OCI-LY1 (cell line): ENCODE results near the gene SMIM33.

ENCODE experiments used
- EZH2 ChIP-seq: fragments of 200-600 bp; sonication (generic), shearing (Covaris generic); IDR thresholded peaks from 2 replicates; pipeline ENCODE4 v1.8.0; 2017; ENCODE audit warnings: borderline replicate concordance, mixed run types, mild to moderate bottlenecking, antibody characterized with exemption, low read length, moderate library complexity, mixed read lengths
- TF ChIP-seq, protein P1 (sequence below): fragments of 200-600 bp; sonication (generic), shearing (Covaris generic); IDR thresholded peaks from 2 replicates; pipeline ENCODE4 v1.5.1; 2017; ENCODE audit warnings: mild to moderate bottlenecking, antibody characterized with exemption, low read length, moderate library complexity, mixed read lengths

DNA sequence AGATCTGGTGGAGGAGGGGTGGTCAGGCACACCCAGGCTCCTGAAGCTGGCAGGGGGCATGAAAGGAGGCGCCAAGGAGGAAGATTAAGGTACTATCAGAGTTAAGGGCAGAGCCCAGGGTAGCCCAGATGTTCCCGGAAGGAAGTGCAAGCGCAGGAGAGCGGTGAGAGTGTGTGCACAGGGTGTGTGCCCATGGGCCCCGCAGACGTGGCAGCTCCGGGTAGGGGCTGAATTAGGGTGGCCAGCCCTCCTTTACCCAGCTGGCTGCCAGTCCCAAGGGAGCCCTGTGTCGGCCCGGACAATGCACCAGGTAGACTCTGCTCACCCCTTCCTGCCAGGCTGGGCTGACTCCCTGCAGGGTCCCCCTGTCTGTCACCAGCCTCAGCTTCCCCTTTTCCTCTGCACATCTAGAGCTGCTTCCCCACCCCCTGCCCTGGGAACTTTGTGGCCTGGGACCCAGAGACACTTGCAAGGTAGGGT, at the start of gene SMIM33:
- no peak for TF ChIP-seq EZH2
- TF ChIP-seq, protein P1, sequence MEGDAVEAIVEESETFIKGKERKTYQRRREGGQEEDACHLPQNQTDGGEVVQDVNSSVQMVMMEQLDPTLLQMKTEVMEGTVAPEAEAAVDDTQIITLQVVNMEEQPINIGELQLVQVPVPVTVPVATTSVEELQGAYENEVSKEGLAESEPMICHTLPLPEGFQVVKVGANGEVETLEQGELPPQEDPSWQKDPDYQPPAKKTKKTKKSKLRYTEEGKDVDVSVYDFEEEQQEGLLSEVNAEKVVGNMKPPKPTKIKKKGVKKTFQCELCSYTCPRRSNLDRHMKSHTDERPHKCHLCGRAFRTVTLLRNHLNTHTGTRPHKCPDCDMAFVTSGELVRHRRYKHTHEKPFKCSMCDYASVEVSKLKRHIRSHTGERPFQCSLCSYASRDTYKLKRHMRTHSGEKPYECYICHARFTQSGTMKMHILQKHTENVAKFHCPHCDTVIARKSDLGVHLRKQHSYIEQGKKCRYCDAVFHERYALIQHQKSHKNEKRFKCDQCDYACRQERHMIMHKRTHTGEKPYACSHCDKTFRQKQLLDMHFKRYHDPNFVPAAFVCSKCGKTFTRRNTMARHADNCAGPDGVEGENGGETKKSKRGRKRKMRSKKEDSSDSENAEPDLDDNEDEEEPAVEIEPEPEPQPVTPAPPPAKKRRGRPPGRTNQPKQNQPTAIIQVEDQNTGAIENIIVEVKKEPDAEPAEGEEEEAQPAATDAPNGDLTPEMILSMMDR, result no peak
